GM19452 (cell line): Measurements from ENCODE around the gene TPT1.

ENCODE experiments used
- ATAC-seq: cut with Tn5 transposase; IDR thresholded peaks from one replicate; pipeline ENCODE4 v1.9.1; 2021; ENCODE audit not compliant: unreplicated experiment

Gene TPT1

GRCh38 chr13:45335397-45336024 lies 5.5 kb downstream of the TPT1 start:
- ATAC-seq: no peak

- no peak for ATAC-seq
Measured at GRCh38 chr13:45333977-45334922, 6.7 kb downstream of the TPT1 start.

- no peak for ATAC-seq
Measured at GRCh38 chr13:45333251-45333976, 7.6 kb downstream of the TPT1 start.

GRCh38 chr13:45332831-45333219 lies 8.2 kb downstream of the TPT1 start:
- no peak for ATAC-seq

- no peak for ATAC-seq
Measured at GRCh38 chr13:45332036-45332830, 8.8 kb downstream of the TPT1 start.

GRCh38 chr13:45331692-45332035 lies 9.3 kb downstream of the TPT1 start:
- no peak for ATAC-seq

- no peak for ATAC-seq
Measured at GRCh38 chr13:45331123-45331619, 9.8 kb downstream of the TPT1 start.

- no peak for ATAC-seq
Measured at GRCh38 chr13:45328661-45329111, 12.3 kb downstream of the TPT1 start.

GRCh38 chr13:45327253-45327955 lies 13.6 kb downstream of the TPT1 start:
- no peak for ATAC-seq

- ATAC-seq: no peak
Measured at GRCh38 chr13:45325806-45326205, 15.2 kb downstream of the TPT1 start.

GRCh38 chr13:45320876-45321629 lies 19.9 kb downstream of the TPT1 start:
- ATAC-seq: no peak

GRCh38 chr13:45316996-45317395 lies 24.0 kb downstream of the TPT1 start:
- no peak for ATAC-seq

GRCh38 chr13:45316338-45316737 lies 24.6 kb downstream of the TPT1 start:
- ATAC-seq: no peak

- no peak for ATAC-seq
Measured at GRCh38 chr13:45315520-45316167, 25.3 kb downstream of the TPT1 start.

- ATAC-seq: no peak
Measured at GRCh38 chr13:45314822-45315221, 26.2 kb downstream of the TPT1 start.

- no peak for ATAC-seq
Measured at GRCh38 chr13:45310341-45311131, 30.4 kb downstream of the TPT1 start.

- no peak for ATAC-seq
Measured at GRCh38 chr13:45306966-45307365, 34.0 kb downstream of the TPT1 start.

GRCh38 chr13:45305079-45305478 lies 35.9 kb downstream of the TPT1 start:
- no peak for ATAC-seq
